ENCODE data around the gene COIL.
"Not testable (repeated sequence)": the region's sequence is repeated elsewhere in the genome, so short reads cannot be mapped to it uniquely, and the experiment has no call there.

COIL gene

DNA sequence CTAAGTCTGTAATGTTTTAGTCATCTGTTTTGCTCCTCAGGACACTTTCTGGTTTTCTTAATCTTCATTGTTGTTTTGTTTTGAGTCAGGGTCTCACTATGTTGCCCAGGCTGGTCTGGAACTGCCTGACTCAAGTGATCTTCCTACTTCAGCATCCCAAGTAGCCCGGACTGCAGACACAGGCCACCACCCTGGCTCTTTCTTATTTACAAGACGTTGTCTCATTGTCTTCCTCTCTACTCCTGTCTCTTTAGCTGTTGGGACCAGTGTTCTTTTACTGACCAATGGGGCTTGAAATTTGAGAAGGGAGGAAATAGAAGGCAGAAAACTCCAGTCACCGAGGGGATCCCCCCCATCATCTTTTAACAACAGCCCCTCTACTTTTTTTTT is 18.2 kb upstream of the COIL start:
- in situ Hi-C loops (cut with HindIII; ENCODE audit: low sequenced_read_pairs) = no loop called here

DNA sequence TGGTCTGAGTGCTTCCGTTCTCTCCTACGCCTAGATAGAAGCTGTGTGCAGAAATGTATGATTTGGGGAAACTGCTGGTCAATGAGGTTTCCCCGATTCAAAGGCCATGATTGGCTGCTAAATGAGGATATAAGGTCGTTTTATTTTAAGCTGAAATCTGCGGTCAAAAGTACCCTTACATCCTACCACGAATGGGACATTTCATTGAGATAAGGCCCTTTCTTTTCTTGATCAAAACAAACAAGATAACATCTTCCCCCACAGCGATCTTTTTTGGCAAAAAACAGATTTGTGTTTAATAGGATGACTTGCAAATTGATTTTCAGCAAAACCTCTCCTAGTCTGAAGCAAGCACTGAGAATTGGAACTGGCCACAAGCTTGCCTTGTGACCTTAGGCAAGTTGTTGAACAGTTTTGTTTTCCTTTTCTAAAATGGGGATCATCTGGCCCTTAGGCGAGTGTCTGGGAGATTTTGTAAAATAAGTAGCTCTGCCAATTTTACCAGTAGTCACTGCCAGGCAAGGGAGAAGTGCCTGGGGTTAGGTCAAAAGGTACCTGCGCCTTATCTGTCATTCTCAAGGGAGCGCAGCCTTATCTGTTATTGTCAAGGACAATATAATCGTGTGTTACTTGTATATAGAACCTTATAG is 17.7 kb upstream of the COIL start:
- in situ Hi-C loops (cut with HindIII; ENCODE audit: low sequenced_read_pairs) = no loop called here

DNA sequence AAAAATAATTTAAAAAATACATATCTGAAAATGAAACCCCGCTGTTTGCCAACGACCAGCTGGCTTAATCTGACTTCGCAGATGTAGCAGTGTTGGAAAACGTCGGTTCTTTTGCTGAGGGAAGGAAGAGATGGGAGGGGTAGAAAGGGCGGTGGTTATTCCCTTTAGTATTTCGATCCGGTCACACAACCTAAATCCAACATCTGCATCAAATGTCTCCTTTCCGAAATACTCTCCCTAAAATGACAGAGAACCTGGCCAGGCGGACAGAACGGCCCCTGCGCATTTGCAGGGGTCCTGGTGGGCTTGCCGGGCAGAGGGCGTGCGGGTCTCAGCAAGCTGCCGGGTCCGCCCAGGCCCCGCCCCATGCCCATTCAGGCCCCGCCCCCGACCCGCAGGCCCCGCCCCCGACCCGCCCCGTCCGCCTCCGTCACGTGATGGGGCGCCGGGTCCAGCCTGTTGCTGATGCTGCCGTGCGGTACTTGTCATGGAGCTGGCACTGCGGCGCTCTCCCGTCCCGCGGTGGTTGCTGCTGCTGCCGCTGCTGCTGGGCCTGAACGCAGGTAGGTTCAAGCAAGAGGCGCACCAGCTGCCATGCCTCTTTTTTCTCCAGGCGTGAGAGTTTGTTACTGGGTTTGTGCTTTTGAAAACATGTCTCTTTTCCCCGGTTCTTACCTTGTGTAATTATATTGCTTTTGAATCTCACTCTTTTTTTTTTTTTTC is 17.0 kb upstream of the COIL start, which contains the start of gene SCPEP1:
Gene SCPEP1 (plus strand): TSS at position 459 of the 723 bp plus-strand sequence. CDS start 29 bp downstream, at position 488.
- in situ Hi-C loops (cut with HindIII; ENCODE audit: low sequenced_read_pairs) = no loop called here

DNA sequence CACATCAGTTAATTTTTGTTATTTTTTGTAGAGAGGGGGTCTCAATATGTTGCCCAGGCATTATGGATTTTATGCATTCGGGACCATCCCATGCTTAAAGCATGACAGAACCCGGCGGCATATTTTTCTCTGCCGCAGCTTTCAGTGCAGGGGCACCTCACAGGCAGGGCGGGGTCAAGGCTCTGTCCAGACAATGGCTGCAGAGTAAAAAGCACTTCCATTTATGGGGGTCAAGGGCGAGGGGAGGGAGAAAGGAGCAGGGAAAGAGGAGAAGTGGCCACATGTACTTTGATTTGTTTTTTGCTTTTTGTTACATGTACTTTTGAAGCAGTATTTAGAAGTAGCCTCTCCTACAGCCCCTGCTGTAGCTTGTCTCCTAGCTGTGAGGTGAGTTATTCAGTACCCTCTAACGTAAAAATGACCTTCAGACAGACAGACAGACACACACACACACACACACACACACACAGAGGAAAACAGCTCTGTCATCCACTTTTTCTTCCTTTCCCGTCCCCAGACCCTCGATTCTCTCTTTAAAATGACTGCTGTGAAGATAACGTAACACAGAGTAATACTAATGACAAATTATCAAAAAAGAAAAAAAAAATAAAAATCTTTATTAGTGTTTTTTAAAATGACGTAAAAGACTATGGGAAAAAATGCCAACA is 16.2 kb upstream of the COIL start:
- in situ Hi-C loops (cut with HindIII; ENCODE audit: low sequenced_read_pairs) = no loop called here

DNA sequence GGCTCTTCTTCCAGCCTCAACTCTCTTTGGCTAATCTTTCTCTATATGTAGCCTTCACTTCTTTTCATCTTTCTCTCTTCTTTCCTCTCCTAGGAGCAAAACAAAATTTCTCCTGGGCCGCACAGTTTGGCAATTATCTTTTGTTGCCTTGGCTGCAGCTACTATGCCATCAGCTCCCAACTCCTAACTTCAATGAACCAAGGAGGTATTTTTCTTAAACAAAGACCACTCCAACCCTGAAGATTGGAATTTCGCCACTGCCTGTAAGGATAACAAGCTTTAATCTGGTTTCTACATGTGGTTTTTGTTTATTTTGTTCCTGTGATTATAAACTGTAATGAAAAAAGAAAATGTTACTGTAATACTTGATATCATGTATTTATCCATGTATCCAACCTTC is 14.8 kb upstream of the COIL start:
- in situ Hi-C loops (cut with HindIII; ENCODE audit: low sequenced_read_pairs) = no loop called here

DNA sequence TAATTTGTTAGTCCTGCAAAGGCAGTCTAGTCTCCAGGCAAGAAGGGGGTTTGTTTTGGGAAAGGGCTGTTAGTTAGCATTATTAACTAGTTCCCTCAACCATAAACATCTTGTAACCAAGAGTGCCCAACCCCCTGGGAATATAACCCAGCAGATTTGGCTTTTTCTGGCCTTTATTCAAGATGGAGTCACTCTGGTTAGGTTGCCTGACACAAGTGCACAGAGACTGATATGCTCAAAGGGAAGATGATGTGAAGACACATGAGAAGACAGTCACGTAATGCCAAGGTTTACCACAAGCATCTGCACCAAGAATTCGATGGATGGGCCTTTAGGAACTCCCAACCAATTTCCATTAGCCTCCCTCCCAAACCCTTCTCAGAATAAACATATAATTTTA is 13.2 kb upstream of the COIL start:
- in situ Hi-C loops (cut with HindIII; ENCODE audit: low sequenced_read_pairs) = no loop called here

DNA sequence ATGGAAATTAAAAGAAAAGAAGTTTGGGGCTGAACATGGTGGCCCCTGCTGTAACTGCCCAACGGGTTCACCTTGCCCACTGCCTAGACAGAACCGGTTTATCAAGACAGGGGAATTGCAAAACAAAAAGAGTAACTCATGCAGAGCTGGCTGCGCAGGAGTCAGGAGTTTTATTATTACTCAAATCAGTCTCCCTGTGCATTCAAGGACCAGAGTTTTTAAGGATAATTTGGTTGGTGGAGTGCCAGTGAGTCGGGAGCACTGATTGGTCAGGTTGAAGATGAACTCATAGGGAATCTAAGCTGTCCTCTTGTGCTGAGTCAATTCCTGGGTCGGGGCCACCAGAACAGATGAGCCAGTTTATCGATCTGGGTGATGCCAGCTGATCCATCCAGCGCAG is 12.7 kb upstream of the COIL start:
- in situ Hi-C loops (cut with HindIII; ENCODE audit: low sequenced_read_pairs) = no loop called here

DNA sequence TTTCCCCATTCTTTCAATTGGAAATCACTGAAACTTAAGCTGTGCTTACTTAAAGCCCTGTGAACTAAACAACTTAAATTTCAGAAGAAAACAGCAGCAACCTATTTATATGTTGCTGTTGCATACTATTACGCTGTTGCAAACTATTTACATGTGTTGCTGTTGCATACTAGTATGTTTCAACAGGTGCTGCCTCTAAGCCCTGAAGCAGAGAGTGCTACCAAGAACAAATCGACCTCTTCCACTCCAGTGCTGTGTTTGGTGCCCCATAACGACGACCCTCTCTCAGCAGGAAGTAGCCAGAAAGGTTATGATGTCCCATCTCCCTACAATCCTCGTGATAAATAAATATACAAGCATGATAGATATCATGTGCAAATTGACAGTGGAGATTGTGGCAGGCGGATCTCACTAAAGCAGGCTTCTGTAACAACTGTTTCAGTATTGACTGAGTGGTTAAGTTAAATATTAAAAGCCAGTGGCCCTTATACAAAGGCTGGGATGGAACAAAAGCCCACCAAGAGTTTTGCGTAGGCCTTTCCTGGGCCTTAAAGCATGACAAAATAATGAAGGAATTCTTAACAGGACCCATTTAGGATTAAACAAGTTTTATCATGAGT is 11.4 kb upstream of the COIL start:
- in situ Hi-C loops (cut with HindIII; ENCODE audit: low sequenced_read_pairs) = no loop called here

DNA sequence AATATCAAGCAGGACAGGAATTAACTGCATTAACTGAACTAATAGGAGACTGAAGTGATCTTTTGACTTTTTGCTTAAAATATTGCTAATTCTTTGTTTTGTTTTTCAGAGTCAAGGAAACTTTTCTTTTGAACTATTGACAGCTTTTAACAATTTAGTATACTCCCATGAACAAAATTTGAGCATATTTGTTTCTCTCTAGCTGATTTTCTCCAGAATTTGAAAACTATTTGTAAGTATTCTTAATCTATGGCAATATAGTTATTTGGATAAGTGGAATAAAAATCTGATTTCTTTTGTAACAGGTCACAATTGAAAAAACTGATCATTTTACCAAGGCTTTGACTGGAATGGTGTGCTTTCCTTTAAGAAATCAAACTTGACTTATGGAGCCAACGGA is 10.1 kb upstream of the COIL start:
- in situ Hi-C loops (cut with HindIII; ENCODE audit: low sequenced_read_pairs) = no loop called here

DNA sequence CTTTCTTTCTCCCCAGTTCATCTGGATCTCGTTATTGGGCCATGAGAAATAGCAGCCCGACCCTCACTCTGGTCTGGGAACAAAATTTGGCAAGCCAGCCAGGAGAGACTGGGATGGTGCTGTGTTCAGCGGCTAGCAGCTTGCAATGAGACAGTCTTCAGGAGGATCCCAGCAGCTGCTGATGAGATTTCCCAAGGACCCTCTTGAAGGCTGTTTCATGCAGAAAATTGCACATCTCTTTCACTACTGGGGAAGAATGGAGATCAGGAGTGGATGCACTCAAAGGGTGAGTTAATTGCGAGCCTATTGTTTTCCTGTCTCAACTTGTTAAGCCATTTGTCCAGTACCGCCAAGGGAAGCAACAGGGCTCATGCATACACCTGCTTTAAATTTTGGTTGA is 5.5 kb upstream of the COIL start:
- in situ Hi-C loops (cut with HindIII; ENCODE audit: low sequenced_read_pairs) = no loop called here

DNA sequence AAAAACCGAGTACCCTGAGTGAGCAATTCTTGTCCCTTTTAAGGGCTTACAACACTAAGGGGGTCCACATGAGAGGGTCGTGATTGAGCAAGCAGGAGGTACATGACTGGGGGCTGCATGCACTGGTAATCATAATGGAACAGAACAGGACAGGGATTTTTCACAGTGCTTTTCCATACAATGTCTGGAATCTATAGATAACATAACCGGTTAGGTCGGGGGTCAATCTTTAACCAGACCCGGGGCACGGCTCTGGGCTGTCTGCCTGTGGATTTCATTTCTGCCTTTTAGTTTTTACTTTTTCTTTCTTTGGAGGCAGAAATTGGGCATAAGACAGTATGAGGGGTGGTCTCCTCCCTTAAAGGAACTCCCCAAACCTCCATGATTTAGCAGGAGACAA is 4.8 kb upstream of the COIL start:
- in situ Hi-C loops (cut with HindIII; ENCODE audit: low sequenced_read_pairs) = not testable (repeated sequence)

DNA sequence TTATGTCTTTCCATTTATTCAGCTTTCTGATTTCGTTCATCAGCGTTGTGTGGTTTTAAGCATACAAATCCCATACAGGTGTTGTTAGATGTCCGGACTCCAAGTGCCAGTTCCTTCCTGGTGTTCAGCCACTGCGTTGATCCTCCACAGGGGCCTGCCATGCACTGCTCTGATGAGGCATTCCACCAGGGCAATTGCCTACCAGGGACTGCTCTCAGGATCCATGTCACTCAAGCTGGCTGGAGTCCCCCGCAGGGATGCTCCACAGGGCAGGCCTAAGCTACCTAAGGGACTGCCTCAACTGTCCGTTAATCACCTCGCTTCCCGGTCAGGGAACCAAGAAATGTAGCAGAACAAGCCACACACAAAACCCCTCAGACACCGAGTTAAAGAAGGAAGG is 4.4 kb upstream of the COIL start:
- in situ Hi-C loops (cut with HindIII; ENCODE audit: low sequenced_read_pairs) = not testable (repeated sequence)

DNA sequence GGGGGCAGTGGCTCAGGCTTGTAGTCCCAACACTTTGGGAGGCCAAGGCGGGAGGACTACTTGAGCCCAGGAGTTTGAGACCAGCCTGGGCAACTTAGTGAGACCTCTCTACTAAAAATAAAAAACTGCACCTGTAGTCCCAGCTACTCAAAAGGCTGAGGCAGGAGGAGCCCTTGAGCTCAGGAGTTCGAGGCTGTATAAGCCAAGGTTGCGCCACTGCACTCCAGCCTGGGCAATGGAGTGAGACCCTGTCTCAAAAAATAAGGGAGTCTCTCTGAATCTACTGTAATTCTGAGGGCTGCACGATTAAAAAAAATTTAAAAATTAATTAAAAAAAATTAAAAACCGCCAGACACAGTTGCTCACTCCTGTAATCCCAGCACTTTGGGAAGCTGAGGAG is 3.9 kb downstream of the COIL start:
- in situ Hi-C loops (cut with HindIII; ENCODE audit: low sequenced_read_pairs) = no loop called here

DNA sequence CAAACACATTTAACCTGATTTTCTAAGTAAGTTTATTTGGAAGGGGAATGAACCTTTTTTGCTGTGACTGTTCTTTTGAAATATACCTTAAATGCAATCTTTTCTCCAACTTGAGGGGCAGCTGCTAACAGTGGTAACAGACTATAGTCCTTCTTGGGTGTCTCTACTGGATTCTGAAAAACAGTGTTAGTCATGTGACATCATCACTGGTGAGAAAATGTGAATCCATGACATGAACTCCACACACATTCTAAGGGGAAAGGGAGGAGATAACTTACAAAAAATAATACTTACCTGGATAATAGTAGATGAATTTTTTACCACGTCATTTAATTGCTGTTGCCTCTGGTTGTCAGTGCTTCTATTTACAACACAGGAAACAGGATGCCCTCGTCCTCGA is 11.3 kb downstream of the COIL start:
- in situ Hi-C loops (cut with HindIII; ENCODE audit: low sequenced_read_pairs) = no loop called here

DNA sequence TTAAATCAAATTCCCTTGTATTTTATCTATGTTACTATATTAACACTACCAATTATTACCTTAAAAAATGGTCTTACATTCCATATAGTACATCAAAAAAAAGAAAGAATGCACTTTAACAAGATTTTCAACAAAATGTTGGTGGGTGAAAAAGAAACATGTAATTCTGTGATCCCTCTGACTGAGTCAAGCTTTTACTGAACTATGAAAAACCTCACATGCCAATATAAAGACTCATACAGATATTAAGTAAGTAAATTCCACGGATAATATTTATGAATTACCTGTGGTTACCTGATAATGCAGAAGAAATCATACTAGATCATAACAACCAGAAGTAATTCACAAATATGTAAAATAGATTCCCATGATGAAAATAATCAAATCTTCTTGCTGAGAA is 12.4 kb downstream of the COIL start:
- in situ Hi-C loops (cut with HindIII; ENCODE audit: low sequenced_read_pairs) = no loop called here

DNA sequence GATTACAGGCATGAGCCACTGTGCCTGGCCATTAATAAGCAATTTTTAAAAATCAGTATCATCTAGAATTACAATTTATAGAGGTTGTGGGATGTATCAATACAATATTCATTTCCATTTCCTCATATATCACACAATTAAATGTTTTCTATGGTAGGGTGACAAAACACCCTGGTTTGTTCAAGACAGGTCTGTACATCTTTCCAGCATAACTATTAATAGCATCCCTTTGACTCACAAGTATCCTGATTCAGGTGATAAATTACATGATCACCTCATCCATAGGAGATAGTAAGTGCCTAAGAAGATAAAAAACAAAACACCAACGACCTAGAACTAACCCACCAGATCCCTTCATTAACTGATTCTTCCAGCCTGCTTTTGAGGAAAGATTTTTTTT is 13.1 kb downstream of the COIL start:
- in situ Hi-C loops (cut with HindIII; ENCODE audit: low sequenced_read_pairs) = no loop called here

DNA sequence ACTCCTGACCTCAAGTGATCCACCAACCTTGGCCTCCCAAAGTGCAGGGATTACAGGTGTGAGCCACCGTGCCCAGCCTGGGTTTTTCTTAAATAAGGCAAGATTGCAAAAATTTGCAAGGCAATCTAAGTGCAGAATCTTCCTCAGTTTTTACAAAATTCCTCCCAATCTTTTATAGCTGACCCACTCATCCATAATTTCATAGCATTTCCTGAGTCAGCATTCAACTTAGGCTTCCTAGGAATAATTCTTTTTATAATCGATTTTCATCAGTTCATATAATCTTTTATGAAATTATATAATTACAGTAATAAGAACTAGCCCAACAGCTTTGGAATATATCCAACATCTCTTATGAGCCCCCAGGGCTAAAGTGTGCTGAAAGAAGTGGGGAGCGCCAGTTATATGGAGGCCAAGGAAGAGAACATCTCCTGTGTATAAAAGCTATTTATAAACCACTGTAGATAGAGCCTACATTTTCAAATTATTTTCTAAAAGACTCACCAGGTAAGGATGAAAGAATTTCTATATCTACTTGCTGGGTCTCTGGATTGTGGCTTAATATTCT is 14.8 kb downstream of the COIL start:
- in situ Hi-C loops (cut with HindIII; ENCODE audit: low sequenced_read_pairs) = no loop called here

DNA sequence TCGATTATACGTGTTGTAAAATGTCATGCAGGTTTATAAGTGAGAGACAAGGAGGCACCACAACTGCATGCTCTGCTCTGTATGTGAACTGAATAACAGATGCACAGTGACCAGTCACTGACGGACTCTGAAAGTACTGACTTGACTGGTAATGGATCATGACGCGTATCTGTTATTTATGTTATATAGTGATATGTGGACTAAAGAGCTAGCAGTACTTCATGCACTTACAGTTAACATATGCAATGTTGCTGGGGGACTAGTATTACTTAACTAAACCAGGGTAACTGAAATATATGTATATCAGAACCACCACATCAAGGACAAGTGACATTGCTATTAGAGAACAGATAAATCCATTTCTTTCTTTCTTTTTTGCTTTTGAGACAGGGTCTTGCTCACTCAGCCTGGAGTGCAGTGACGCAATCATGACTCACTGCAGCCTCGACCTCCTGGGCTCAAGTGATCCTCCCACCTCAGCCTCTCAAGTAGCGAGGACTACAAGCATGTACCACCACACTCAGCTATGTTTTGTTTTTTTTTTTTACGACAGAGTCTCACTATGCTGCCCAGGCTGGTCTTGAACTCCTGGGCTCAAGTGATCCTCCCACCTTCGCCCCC is 17.2 kb downstream of the COIL start:
- in situ Hi-C loops (cut with HindIII; ENCODE audit: low sequenced_read_pairs) = no loop called here

DNA sequence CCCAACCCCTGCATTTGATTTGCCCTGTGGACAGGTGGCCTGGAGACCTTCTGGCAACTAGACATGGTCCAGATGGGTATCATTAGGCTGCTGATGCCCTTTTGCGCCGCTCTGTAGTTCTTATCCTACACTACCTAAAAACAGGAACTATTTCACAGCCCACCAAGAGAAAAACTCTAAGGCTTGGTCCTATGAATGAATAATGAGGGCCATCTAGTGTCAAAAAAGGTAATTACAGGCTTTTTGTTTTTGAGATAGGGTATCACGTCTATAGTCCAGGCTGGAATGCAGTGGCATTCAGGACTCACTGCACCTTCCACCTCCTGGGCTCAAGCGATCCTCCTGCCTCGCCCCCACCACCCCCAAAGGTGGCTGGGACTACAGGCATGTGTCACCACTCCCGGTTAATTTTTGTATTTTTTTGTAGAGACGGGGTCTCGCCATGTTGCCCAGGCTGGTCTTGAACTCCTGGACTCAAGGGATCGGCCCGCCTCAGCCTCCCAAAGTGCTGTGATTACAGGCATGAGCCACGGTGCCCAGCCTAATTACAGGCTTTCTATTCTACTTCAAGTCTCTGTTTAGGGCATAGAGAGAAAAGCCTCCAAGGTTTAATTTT is 20.9 kb downstream of the COIL start:
- in situ Hi-C loops (cut with HindIII; ENCODE audit: low sequenced_read_pairs) = no loop called here

DNA sequence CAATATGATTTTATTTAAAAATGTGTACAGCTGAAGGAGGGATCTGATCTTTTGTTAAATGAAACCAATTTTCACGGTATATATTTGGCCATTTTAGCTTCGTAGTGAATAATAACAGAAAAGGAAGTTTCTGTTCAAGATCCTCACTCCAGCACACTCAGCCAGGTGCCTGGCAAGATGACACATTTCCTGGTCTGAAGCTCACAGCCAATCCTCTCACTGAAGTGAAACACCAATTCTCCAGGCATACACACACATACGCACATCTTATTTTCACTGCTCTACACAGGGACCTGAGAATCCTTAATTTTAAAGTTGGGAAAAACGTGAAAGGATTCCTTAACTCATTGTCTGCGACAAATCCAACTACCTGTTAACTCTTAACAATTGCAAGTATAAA is 22.6 kb downstream of the COIL start:
- in situ Hi-C loops (cut with HindIII; ENCODE audit: low sequenced_read_pairs) = not testable (repeated sequence)

DNA sequence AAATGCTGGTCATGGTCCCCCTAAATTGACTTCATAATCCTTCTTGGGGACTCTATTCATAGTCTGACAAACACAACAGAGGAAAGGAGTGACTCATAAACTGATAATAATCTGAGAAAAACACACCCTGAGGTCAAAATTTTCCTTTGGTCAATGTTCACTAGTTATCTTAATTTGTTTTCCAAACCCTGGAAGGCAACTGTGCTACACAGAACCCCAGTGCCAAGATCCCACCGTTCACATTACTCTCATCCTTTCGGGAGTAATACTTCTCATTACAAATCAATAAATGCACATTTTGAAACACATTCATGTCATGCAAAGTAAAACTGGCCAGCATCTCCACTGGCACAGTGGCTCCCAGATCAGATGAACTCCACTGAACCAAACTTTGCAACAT is 23.2 kb downstream of the COIL start:
- in situ Hi-C loops (cut with HindIII; ENCODE audit: low sequenced_read_pairs) = no loop called here
